GM23338 (cell line): Measurements from ENCODE around the gene PPP1R37. TPM values are rescaled to one million over a fixed set of nuclear protein-coding genes. Genes with fewer than 3 reads are reported as not detected.

ENCODE experiments used
- ATAC-seq: fragments of 200-7000 bp; cut with Tn5 transposase; 3 replicates; pipeline ENCODE4 v1.9.1; 2020
- DNase-seq: peaks from one replicate; pipeline ENCODE4 v3.0.0-alpha.2; 2015; ENCODE audit warnings: low spot score
- H2AFZ ChIP-seq: fragments of 200-600 bp; sonication (generic); 2 replicates; pipeline ENCODE4 v1.8.0; 2016; ENCODE audit warnings: antibody characterized with exemption, mild to moderate bottlenecking, moderate library complexity
- H3F3A ChIP-seq: fragments of 200-600 bp; sonication (generic); replicated peaks from 2 replicates; pipeline ENCODE4 v1.8.0; 2017; ENCODE audit warnings: antibody characterized with exemption, mixed run types, low read depth
- H3K27ac ChIP-seq: fragments of 200-600 bp; sonication (generic); 2 replicates; pipeline ENCODE4 v1.6.1; 2016; ENCODE audit warnings: low read depth
- H3K27me3 ChIP-seq: fragments of 200-600 bp; sonication (generic); 2 replicates; pipeline ENCODE4 v1.8.0; 2016; ENCODE audit warnings: mild to moderate bottlenecking, mixed run types, moderate library complexity; ENCODE audit not compliant: insufficient read depth
- H3K36me3 ChIP-seq: fragments of 200-600 bp; sonication (generic); 2 replicates; pipeline ENCODE4 v1.8.0; 2016; ENCODE audit warnings: mild to moderate bottlenecking; ENCODE audit not compliant: insufficient read depth
- H3K4me1 ChIP-seq: fragments of 200-600 bp; sonication (generic); 2 replicates; pipeline ENCODE4 v1.8.0; 2016; ENCODE audit warnings: mild to moderate bottlenecking, moderate library complexity; ENCODE audit not compliant: insufficient read depth
- H3K4me2 ChIP-seq: fragments of 200-600 bp; sonication (generic); 2 replicates; pipeline ENCODE4 v1.7.1; 2017; ENCODE audit warnings: mixed run types
- H3K4me3 ChIP-seq: fragments of 200-600 bp; sonication (generic); 2 replicates; pipeline ENCODE4 v1.6.1; 2016; ENCODE audit warnings: mixed run types
- H3K79me2 ChIP-seq: fragments of 200-600 bp; sonication (generic); replicated peaks from 2 replicates; pipeline ENCODE4 v1.8.0; 2017; ENCODE audit warnings: mild to moderate bottlenecking; ENCODE audit not compliant: insufficient read depth
- H3K9me2 ChIP-seq: fragments of 200-600 bp; sonication (generic); 2 replicates; pipeline ENCODE4 v1.8.0; 2017; ENCODE audit not compliant: insufficient read depth
- H4K20me1 ChIP-seq: fragments of 200-600 bp; sonication (generic); replicated peaks from 2 replicates; pipeline ENCODE4 v1.8.0; 2017; ENCODE audit warnings: mild to moderate bottlenecking; ENCODE audit not compliant: insufficient read depth
- H3K27ac Mint-ChIP-seq: 2 replicates; pipeline ENCODE4 v1.8.0; 2020; ENCODE audit warnings: inconsistent platforms, mild to moderate bottlenecking, moderate library complexity, mixed read lengths
- H3K27me3 Mint-ChIP-seq: 3 replicates; pipeline ENCODE4 v1.8.0; 2022; ENCODE audit warnings: low read depth, mild to moderate bottlenecking, moderate library complexity, mixed read lengths, inconsistent platforms; ENCODE audit not compliant: insufficient read depth, poor library complexity
- H3K36me3 Mint-ChIP-seq: 3 replicates; pipeline ENCODE4 v1.8.0; 2021; ENCODE audit warnings: low read depth, mild to moderate bottlenecking, inconsistent platforms, moderate library complexity, mixed read lengths
- H3K4me1 Mint-ChIP-seq: 3 replicates; pipeline ENCODE4 v1.8.0; 2020; ENCODE audit warnings: mild to moderate bottlenecking, inconsistent platforms, mixed read lengths
- H3K4me3 Mint-ChIP-seq: 3 replicates; pipeline ENCODE4 v1.8.0; 2021; ENCODE audit warnings: moderate library complexity, mild to moderate bottlenecking, inconsistent platforms, mixed read lengths
- H3K9me3 Mint-ChIP-seq: 3 replicates; pipeline ENCODE4 v1.8.0; 2020; ENCODE audit warnings: moderate library complexity, mild to moderate bottlenecking, inconsistent platforms, mixed read lengths
- EZH2phosphoT487 ChIP-seq: fragments of 200-600 bp; sonication (generic); IDR thresholded peaks from one replicate; pipeline ENCODE4 v1.8.1; 2018; ENCODE audit warnings: antibody characterized with exemption; ENCODE audit not compliant: unreplicated experiment
- JUNB ChIP-seq: IDR thresholded peaks from one replicate; pipeline ENCODE4 v1.6.1; 2016; ENCODE audit warnings: antibody characterized with exemption; ENCODE audit not compliant: unreplicated experiment
- NANOG ChIP-seq: IDR thresholded peaks from 2 replicates; pipeline ENCODE4 v1.6.1; 2016; ENCODE audit warnings: antibody characterized with exemption, borderline replicate concordance
- POLR2AphosphoS5 ChIP-seq: IDR thresholded peaks from 2 replicates; pipeline ENCODE4 v1.6.1; 2016; ENCODE audit warnings: antibody characterized with exemption, low read depth
- STAT1 ChIP-seq: IDR thresholded peaks from one replicate; pipeline ENCODE4 v1.6.1; 2016; ENCODE audit warnings: antibody characterized with exemption; ENCODE audit not compliant: unreplicated experiment
- ZNF114 ChIP-seq: fragments of 250-450 bp; sonication (Bioruptor Pico); IDR thresholded peaks from 2 replicates; pipeline ENCODE4 v1.5.0; 2020; ENCODE audit warnings: mild to moderate bottlenecking, moderate library complexity
- ZNF331 ChIP-seq: fragments of 250-450 bp; sonication (Bioruptor Pico); IDR thresholded peaks from 2 replicates; pipeline ENCODE4 v1.5.0; 2020; ENCODE audit warnings: low read depth, mild to moderate bottlenecking, moderate library complexity
- polyA plus RNA-seq: library from polyadenylated mRNA; unstranded; fragments of >200 nt; fragmentation: Nextera tagmentation; extraction: Ambion mirVana; gene quantifications from 2 replicates; pipeline ENCODE4 v1.2.1, GENCODE V29; 2016
- total RNA-seq: library from RNA; depleted of rRNA; stranded (reverse); fragments of >200 nt; shearing (Covaris generic); gene quantifications from 2 replicates; pipeline ENCODE4 v1.2.3, GENCODE V29; 2014
- TF ChIP-seq, protein P1 (sequence below): IDR thresholded peaks from 2 replicates; pipeline ENCODE4 v1.6.1; 2016; ENCODE audit warnings: antibody characterized with exemption
- TF ChIP-seq, protein P2 (sequence below), 2 experiments: fragments of 200-600 bp in 1 of 2; sonication (generic) in 1 of 2; conservative IDR thresholded peaks; 2 replicates each; pipeline versions ENCODE4 v1.5.1 to v1.6.1; 2016 to 2017; ENCODE audit warnings: antibody characterized with exemption in 2 of 2, low read depth in 2 of 2, mild to moderate bottlenecking in 2 of 2, moderate library complexity in 1 of 2
- TF ChIP-seq, protein P3 (sequence below): IDR thresholded peaks from one replicate; pipeline ENCODE4 v1.6.1; 2018; ENCODE audit warnings: antibody characterized with exemption; ENCODE audit not compliant: unreplicated experiment

PPP1R37 gene
- total and polyA plus RNA-seq, 2 experiments from 2014 or later = 6.9 to 47.2 TPM

DNA sequence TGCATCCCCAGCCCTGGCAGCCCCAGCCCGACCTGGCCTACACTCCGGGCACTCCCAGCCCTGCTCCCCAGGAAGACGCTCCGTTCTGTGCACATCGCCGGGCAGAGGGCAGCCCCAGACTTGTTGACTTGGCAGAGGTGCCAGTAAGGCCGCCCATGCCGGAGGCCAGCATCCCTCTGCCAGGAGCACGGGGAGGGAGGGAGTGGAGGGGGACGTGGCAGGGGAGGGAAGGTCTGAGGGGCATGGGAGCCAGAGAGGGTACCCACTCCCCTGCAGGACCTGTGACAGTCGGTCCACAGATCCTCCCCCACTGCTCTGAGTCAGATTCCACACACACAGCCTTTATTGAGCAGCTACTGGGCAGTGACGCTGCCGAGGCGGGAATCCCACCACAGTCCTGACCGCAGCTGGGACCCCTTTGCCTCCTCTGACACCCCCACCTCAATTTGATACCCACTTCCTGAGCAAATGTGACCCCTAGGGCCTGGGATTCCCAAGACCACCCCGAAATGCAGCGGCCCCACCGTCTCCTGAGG is 69.7 kb downstream of the PPP1R37 start:
- no peaks in the 10 kb centered on the region; the same call in 1 of the 2 replicates for H3F3A ChIP-seq
- H3K4me1 ChIP-seq = 0 out of 2 replicates have a peak, but pooled peaks cover 4% of the 10 kb centered on the region
- H4K20me1 ChIP-seq = no peaks in the 10 kb centered on the region; the same call in 1 of the 2 replicates
- H3K36me3 Mint-ChIP-seq = no peaks in the 10 kb centered on the region
- no peaks in the 10 kb centered on the region for H3K27me3 ChIP-seq
- no peaks in the 10 kb centered on the region for H3K9me2 ChIP-seq
- H3K9me3 Mint-ChIP-seq = no peaks in the 10 kb centered on the region; the same call in 2 of the 3 replicates
- no peak overlapping the region for H3K4me3 Mint-ChIP-seq
- no peak overlapping the region for H2AFZ ChIP-seq
- H3K27me3 Mint-ChIP-seq = peaks cover 19% of the 10 kb centered on the region
- H3K79me2 ChIP-seq = no peaks in the 10 kb centered on the region
- TF ChIP-seq JUNB (no peak), ZNF114 (CRISPR knock-in tag) (no peak), NANOG (no peak), STAT1 (no peak), POLR2AphosphoS5 (no peak), EZH2phosphoT487 (no peak), ZNF331 (no peak)
- TF ChIP-seq, protein P1, sequence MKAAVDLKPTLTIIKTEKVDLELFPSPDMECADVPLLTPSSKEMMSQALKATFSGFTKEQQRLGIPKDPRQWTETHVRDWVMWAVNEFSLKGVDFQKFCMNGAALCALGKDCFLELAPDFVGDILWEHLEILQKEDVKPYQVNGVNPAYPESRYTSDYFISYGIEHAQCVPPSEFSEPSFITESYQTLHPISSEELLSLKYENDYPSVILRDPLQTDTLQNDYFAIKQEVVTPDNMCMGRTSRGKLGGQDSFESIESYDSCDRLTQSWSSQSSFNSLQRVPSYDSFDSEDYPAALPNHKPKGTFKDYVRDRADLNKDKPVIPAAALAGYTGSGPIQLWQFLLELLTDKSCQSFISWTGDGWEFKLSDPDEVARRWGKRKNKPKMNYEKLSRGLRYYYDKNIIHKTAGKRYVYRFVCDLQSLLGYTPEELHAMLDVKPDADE = no peak
- TF ChIP-seq, protein P2, sequence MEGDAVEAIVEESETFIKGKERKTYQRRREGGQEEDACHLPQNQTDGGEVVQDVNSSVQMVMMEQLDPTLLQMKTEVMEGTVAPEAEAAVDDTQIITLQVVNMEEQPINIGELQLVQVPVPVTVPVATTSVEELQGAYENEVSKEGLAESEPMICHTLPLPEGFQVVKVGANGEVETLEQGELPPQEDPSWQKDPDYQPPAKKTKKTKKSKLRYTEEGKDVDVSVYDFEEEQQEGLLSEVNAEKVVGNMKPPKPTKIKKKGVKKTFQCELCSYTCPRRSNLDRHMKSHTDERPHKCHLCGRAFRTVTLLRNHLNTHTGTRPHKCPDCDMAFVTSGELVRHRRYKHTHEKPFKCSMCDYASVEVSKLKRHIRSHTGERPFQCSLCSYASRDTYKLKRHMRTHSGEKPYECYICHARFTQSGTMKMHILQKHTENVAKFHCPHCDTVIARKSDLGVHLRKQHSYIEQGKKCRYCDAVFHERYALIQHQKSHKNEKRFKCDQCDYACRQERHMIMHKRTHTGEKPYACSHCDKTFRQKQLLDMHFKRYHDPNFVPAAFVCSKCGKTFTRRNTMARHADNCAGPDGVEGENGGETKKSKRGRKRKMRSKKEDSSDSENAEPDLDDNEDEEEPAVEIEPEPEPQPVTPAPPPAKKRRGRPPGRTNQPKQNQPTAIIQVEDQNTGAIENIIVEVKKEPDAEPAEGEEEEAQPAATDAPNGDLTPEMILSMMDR (conservative IDR thresholded peaks at IDR 0.05; ENCODE audit: low read depth in 2 of 2) = no peak
- TF ChIP-seq, protein P3, sequence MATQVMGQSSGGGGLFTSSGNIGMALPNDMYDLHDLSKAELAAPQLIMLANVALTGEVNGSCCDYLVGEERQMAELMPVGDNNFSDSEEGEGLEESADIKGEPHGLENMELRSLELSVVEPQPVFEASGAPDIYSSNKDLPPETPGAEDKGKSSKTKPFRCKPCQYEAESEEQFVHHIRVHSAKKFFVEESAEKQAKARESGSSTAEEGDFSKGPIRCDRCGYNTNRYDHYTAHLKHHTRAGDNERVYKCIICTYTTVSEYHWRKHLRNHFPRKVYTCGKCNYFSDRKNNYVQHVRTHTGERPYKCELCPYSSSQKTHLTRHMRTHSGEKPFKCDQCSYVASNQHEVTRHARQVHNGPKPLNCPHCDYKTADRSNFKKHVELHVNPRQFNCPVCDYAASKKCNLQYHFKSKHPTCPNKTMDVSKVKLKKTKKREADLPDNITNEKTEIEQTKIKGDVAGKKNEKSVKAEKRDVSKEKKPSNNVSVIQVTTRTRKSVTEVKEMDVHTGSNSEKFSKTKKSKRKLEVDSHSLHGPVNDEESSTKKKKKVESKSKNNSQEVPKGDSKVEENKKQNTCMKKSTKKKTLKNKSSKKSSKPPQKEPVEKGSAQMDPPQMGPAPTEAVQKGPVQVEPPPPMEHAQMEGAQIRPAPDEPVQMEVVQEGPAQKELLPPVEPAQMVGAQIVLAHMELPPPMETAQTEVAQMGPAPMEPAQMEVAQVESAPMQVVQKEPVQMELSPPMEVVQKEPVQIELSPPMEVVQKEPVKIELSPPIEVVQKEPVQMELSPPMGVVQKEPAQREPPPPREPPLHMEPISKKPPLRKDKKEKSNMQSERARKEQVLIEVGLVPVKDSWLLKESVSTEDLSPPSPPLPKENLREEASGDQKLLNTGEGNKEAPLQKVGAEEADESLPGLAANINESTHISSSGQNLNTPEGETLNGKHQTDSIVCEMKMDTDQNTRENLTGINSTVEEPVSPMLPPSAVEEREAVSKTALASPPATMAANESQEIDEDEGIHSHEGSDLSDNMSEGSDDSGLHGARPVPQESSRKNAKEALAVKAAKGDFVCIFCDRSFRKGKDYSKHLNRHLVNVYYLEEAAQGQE = no peak
- H3K4me1 Mint-ChIP-seq = peaks cover 20% of the 10 kb centered on the region
- H3K27ac ChIP-seq = no peak overlapping the region
- H3K4me3 ChIP-seq = no peak overlapping the region
- no peaks in the 10 kb centered on the region for H3K36me3 ChIP-seq
- DNase-seq (no peak), ATAC-seq (no peak)
- H3K4me2 ChIP-seq = no peak overlapping the region
- H3K27ac Mint-ChIP-seq = no peak overlapping the region
